Amniotic stem cell (primary cell): ENCODE measurements around the gene MOGAT3.

ENCODE experiments used
- DNase-seq: peaks from one replicate; lab custom pipeline; 2025; lab: John Stamatoyannopoulos, UW

The MOGAT3 gene

DNA sequence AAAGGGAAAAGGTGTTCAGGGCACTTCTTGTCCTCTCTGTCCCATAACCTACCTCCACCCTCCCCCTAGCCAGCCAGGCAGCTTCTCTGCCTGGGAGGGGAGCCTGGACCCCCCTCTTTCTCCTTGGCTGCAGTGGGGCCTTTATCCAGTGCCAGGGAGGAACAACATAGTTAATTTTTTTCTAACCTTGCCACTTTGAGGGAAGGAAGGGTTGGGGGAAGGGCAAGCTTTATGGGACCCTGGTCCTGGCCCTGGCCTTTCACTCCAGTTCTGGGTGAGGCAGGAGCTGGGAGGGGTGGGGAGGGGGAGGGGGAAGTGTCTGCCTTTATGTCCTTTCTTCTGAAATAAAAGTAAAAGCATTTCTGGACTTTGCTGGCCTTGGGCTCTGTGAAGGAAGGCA lies 39.9 kb downstream of the MOGAT3 start:
- no peak for DNase-seq

DNA sequence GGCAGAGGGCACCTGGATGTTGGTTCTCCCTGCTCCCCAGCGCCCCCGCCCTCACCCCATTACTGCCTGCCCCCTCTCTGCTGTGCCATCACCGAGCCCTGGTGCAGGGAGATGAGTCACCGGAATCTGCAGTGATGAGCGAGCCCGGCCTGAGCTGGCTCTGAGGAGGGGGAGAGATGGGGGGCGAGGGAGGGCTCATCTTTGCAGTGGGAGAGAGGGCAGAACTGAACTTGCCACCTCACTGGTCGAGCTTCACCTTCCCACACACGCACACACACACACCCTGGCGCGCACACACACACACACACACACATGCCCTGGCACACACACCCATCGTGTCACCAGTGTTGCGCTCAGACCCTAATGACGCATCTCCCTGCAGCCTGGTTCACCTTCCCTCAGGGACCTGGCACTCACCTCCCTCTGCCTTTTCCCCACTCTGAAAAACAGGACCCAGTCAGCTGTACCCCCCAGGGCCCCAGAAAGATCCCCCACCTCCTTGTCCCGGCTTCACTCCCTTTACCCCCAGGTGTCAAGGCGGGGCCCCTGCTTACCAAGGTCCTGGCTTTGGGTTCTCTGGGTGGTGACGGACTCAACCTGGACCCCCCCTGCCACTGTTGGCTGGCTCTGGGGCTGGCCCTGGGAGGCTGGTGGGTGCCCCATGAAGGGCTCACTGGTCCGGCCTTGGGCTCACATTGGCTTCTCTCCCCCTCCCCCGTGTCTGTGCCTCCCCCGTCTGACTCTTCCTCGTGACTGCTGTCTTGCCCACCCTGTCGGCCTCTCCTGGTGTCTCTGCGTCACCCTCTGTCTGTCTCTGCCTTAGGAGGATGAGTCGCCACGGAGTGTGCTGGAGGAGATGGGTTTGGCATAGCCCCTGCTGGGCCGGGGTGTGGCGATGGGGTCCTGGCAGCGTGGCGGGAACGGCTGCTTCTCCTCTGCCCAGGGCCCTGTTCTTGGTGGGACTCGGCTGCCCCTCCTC lies 40.9 kb downstream of the MOGAT3 start:
- no peak for DNase-seq

- no peak for DNase-seq
These were observed 43.8 kb downstream of the MOGAT3 start for GRCh38 chr7:101156866-101157589.

GRCh38 chr7:101156277-101156676 lies 44.6 kb downstream of the MOGAT3 start:
- no peak for DNase-seq

DNA sequence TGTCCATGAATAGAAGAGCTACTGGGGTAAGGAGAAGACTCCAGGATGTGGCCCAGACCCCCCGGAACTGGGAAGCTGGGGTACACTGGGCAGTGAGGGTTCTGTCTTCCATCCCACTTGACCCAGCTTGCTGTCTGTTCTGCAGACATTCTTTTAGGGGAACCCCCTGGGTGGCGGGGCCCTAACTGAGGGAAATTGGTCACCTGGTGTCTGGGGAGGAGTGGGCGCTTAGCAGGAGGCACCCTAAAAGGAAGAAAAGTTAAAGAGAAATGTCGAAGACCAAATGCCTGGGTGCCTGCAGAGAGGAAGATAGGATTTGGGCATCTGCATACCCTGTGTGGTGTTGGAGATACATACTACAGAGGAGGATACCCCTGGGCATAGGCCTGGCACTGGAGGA lies 45.5 kb downstream of the MOGAT3 start:
- no peak for DNase-seq

DNA sequence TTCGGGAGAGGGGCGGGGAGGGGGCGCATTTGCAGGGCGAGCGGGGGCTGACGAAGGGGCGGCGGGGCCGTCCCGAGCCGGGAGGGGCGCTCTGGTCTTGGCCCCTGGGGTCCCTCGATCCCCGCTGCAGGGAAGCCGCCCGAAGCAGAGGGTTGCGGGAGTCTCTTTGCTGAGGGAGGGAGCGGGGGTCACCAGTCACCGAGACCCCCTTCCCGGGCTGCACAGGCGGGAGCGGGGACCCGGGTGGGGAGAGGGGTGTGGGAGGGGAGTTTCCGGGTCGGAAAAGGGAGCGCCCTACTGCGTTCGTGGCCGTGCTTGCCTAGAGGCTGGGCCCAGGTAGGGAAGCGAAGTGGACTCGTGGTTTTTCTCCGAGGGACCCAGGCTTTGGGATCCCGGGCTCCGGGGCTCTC lies 46.1 kb downstream of the MOGAT3 start:
- DNase-seq = no peak

DNA sequence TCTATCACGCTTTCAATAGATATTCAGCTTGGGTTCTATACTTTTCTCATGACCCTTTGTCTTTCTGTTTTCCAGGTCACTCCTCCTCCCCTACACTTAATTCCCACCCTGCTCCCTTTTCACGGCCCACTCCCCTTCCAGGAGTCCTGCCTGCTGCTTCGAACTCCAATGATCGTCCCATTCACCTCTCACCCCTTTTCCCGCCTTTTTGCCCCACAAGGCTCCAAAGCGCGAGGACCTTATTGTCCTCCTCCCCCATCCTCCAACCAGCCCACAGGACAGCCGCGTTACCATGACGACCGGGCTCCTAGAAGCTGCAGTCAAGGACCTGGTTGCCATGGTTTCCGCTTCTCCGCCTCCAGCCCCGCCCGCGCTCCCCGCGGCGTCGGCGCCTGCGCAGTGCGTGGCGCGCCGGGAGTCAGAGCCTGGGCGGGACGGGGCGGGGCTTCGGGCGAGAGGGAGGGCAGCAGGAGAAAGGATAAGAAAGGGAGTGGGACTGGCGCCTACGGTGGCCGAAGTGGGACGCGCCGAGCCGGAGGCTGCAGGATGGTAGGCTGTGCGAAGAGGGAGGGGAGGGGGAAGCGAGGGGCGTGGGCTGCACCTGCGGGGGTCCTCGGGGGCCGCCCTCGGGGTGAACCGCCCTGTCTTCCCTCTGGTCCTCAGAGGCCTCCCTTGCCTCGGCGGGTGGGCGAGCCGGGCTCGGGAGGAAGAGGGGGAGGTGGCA lies 46.7 kb downstream of the MOGAT3 start, which contains the start of gene AP1S1:
TSS of gene AP1S1 (plus strand) at position 508 of the 724 bp plus-strand sequence. CDS start at position 547, 39 bp downstream.
- DNase-seq = peak; percentile 70

- no peak for DNase-seq
These were observed 48.8 kb downstream of the MOGAT3 start for GRCh38 chr7:101151908-101152651.
